Measurements from ENCODE around the gene CAMK2A. TPM values are rescaled to one million over a fixed set of nuclear protein-coding genes. Genes with fewer than 3 reads are reported as not detected.

Gene CAMK2A
- total RNA-seq, 1 experiment from 2014 or later: not detected

DNA sequence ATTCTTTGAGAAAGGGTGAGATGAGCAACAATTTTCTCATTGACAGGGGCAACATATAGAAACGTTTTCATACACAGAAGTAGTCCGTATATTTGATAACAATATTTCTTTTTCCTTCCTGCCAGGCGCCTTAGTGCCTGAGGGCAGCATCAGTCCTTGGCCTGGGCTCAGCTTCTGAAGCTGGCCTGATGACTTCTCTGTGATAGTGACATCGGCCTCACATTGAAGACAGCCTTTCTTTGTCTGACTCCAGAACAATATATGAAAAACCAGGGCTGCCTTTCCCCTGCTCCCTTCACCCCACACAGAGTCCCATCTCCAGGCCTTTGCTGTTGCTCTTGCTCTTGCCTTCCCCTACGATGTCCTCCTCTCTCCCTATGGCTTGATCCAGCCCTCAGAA, 43.8 kb upstream of the CAMK2A start:
- no peak overlapping the region for H3K4me3 Mint-ChIP-seq (ENCODE audit: low read depth, unreplicated experiment)
- intact Hi-C loops (cut with micrococcal nuclease; ENCODE audit: unreplicated experiment): no loop called here
- CTCF ChIA-PET: no interaction called here
- no peaks in the 10 kb centered on the region for H3K27me3 Mint-ChIP-seq (ENCODE audit: unreplicated experiment)
- no peaks in the 10 kb centered on the region for H3K36me3 Mint-ChIP-seq (ENCODE audit: insufficient read depth, unreplicated experiment)
- H3K4me1 Mint-ChIP-seq (ENCODE audit: low read depth, unreplicated experiment): no peaks in the 10 kb centered on the region
- BruUV-seq (replicated peaks): no TSS peak
- TF ChIP-seq, protein P1, sequence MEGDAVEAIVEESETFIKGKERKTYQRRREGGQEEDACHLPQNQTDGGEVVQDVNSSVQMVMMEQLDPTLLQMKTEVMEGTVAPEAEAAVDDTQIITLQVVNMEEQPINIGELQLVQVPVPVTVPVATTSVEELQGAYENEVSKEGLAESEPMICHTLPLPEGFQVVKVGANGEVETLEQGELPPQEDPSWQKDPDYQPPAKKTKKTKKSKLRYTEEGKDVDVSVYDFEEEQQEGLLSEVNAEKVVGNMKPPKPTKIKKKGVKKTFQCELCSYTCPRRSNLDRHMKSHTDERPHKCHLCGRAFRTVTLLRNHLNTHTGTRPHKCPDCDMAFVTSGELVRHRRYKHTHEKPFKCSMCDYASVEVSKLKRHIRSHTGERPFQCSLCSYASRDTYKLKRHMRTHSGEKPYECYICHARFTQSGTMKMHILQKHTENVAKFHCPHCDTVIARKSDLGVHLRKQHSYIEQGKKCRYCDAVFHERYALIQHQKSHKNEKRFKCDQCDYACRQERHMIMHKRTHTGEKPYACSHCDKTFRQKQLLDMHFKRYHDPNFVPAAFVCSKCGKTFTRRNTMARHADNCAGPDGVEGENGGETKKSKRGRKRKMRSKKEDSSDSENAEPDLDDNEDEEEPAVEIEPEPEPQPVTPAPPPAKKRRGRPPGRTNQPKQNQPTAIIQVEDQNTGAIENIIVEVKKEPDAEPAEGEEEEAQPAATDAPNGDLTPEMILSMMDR (IDR thresholded peaks at IDR 0.05; ENCODE audit: unreplicated experiment): no peak
- H3K27ac Mint-ChIP-seq (ENCODE audit: unreplicated experiment): no peak overlapping the region
- no peaks in the 10 kb centered on the region for H3K9me3 Mint-ChIP-seq (ENCODE audit: low read depth, unreplicated experiment)
- no peak for DNase-seq

DNA sequence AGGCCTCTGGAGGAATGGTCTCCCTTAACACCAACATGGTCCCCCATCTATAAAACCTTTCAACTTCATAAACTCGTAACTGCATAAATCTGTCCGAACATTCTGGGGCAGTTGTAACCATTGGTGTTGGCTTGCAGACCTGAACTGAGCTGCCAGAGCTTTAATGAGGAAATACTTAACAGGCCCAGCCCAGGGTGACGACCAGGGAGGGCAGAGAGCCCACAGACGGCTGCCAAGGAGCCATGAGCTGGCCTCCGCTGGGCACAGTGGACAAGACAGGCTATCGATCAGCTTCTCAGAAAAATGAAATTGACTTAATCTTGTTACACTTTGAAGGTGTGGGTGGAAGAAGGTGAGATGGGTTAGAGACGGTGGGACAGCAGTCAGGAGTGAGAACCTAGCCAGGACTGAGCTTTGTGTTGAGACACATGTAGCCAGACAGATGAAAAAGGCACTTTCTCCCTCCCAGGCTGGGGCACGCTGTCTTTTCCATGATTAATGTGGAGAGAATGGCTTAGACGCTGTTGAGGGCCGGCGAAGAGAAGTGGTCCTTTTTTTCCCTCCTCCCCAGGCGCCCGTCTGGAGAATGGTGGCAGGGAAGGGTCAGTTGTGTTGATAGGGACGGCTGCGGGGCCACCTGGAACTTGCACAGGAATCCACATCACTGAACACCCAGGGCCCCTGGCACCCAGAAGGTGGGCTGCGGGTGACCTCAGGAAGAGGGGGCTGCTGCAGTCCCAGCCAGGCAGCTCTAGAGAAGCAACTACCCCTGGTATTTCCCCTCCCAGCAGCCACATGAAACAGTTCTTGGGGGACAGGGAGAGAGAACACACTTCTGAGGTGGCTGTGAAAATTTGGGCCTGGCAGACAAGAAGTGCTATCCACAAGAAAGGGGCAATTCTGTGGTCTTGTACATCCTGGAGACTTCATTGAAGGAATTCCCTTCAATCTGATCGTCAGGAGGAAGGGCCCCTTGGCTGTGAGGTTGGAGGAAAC, 40.6 kb upstream of the CAMK2A start:
- no peaks in the 10 kb centered on the region for H3K9me3 Mint-ChIP-seq (ENCODE audit: low read depth, unreplicated experiment)
- H3K27ac Mint-ChIP-seq (ENCODE audit: unreplicated experiment): no peak overlapping the region
- H3K27me3 Mint-ChIP-seq (ENCODE audit: unreplicated experiment): no peaks in the 10 kb centered on the region
- no peak overlapping the region for H3K4me3 Mint-ChIP-seq (ENCODE audit: low read depth, unreplicated experiment)
- no peaks in the 10 kb centered on the region for H3K36me3 Mint-ChIP-seq (ENCODE audit: insufficient read depth, unreplicated experiment)
- DNase-seq: no peak
- BruUV-seq (replicated peaks): no TSS peak
- intact Hi-C loops (cut with micrococcal nuclease; ENCODE audit: unreplicated experiment): no loop called here
- TF ChIP-seq, protein P1 (IDR thresholded peaks at IDR 0.05; ENCODE audit: unreplicated experiment): no peak
- H3K4me1 Mint-ChIP-seq (ENCODE audit: low read depth, unreplicated experiment): no peaks in the 10 kb centered on the region
- CTCF ChIA-PET: no interaction called here

DNA sequence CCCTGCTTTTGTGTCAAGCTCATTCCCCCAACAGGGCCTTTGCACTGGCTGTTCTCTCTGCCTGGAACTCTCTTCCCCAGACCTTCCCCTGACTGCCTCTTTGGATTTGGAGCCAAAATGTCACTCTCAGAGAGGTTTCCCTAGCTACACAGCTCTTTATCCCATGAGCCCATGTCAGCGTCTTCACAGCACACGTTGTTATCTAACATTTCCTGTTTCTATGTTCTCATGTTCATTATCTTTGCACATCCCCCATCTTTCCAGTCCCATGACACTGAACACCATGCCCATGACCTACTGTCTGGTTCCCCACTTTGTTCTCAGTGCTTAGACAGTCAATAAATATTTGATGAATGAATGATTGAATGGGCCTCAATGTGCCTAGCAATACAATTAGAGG, 39.5 kb upstream of the CAMK2A start:
- DNase-seq: no peak
- TF ChIP-seq, protein P1 (IDR thresholded peaks at IDR 0.05; ENCODE audit: unreplicated experiment): no peak
- Mint-ChIP-seq H3K27me3 (ENCODE audit: unreplicated experiment) (no peaks in the 10 kb centered on the region), H3K9me3 (ENCODE audit: low read depth, unreplicated experiment) (no peaks in the 10 kb centered on the region), H3K4me3 (ENCODE audit: low read depth, unreplicated experiment) (no peak overlapping the region), H3K27ac (ENCODE audit: unreplicated experiment) (no peak overlapping the region), H3K36me3 (ENCODE audit: insufficient read depth, unreplicated experiment) (no peaks in the 10 kb centered on the region), H3K4me1 (ENCODE audit: low read depth, unreplicated experiment) (no peaks in the 10 kb centered on the region)
- CTCF ChIA-PET: no interaction called here
- intact Hi-C loops (cut with micrococcal nuclease; ENCODE audit: unreplicated experiment): no loop called here
- BruUV-seq (replicated peaks): no TSS peak

DNA sequence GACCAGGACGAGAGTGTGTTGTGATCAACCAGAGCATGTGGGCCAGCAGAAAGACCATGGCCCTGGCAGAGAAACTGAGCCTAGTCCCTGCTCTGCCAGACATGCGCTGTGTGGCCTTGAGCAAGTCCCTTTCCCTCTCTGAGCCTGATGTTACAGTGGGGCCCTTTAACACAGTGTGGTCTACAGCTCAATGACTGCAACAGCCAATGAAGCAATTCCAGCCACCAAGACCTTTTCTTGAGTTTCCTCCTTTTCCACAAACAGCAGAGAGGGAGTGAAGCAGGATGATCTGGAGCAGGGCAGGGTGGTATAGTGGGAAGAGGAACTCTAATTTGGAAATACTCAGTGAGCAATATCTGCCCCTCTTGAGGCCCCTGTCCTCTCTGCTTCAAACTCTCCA, 38.9 kb upstream of the CAMK2A start:
- no peaks in the 10 kb centered on the region for H3K4me1 Mint-ChIP-seq (ENCODE audit: low read depth, unreplicated experiment)
- CTCF ChIA-PET: no interaction called here
- intact Hi-C loops (cut with micrococcal nuclease; ENCODE audit: unreplicated experiment): no loop called here
- H3K27ac Mint-ChIP-seq (ENCODE audit: unreplicated experiment): no peak overlapping the region
- no peaks in the 10 kb centered on the region for H3K9me3 Mint-ChIP-seq (ENCODE audit: low read depth, unreplicated experiment)
- no peaks in the 10 kb centered on the region for H3K36me3 Mint-ChIP-seq (ENCODE audit: insufficient read depth, unreplicated experiment)
- TF ChIP-seq, protein P1 (IDR thresholded peaks at IDR 0.05; ENCODE audit: unreplicated experiment): no peak
- BruUV-seq (replicated peaks): no TSS peak
- DNase-seq: no peak
- no peak overlapping the region for H3K4me3 Mint-ChIP-seq (ENCODE audit: low read depth, unreplicated experiment)
- no peaks in the 10 kb centered on the region for H3K27me3 Mint-ChIP-seq (ENCODE audit: unreplicated experiment)
